WTC11 (cell line): Measurements from ENCODE around the gene ABAT. TPM values are rescaled to one million over a fixed set of nuclear protein-coding genes. Genes with fewer than 3 reads are reported as not detected.
"Not testable (repeated sequence)": the region's sequence is repeated elsewhere in the genome, so short reads cannot be mapped to it uniquely, and the experiment has no call there.

Experiments used
- ATAC-seq: fragments of 200-7000 bp; cut with Tn5 transposase; 2 replicates; pipeline ENCODE4 v1.10.0; 2021; ENCODE audit warnings: mild to moderate bottlenecking, moderate library complexity
- CTCF ChIA-PET: fragments of 300-600 bp; sonication (Branson Sonifier 250); formaldehyde crosslinking; loops from one replicate; lab custom pipeline; 2021; ENCODE audit warnings: antibody characterized with exemption; lab: Charles Lee
- POLR2A ChIA-PET: fragments of 350-600 bp; sonication (Branson Sonifier 250); formaldehyde crosslinking; loops from one replicate; lab custom pipeline; 2021; ENCODE audit warnings: antibody characterized with exemption; lab: Charles Lee
- DNase-seq: peaks from one replicate; pipeline ENCODE4 v3.0.0; 2021; ENCODE audit warnings: low spot score
- H3K27ac Mint-ChIP-seq: 2 replicates; pipeline ENCODE4 v1.8.0; 2021; ENCODE audit warnings: mixed read lengths
- H3K27me3 Mint-ChIP-seq: 2 replicates; pipeline ENCODE4 v1.8.0; 2021; ENCODE audit warnings: low read depth, mild to moderate bottlenecking, moderate library complexity, mixed read lengths
- H3K36me3 Mint-ChIP-seq: 2 replicates; pipeline ENCODE4 v1.8.0; 2021; ENCODE audit warnings: mixed read lengths
- H3K4me1 Mint-ChIP-seq: 2 replicates; pipeline ENCODE4 v1.8.0; 2022; ENCODE audit warnings: mixed read lengths
- H3K4me3 Mint-ChIP-seq: 2 replicates; pipeline ENCODE4 v1.8.0; 2021; ENCODE audit warnings: mild to moderate bottlenecking, moderate library complexity, mixed read lengths
- H3K9me3 Mint-ChIP-seq: 2 replicates; pipeline ENCODE4 v1.8.0; 2021; ENCODE audit warnings: mixed read lengths
- ATF2 ChIP-seq: sonication (generic); formaldehyde crosslinking; IDR thresholded peaks from 2 replicates; pipeline ENCODE4 v1.8.1; 2022; ENCODE audit warnings: low read depth, missing genetic modification reagents, borderline replicate concordance
- FOXJ3 ChIP-seq: sonication (generic); formaldehyde crosslinking; IDR thresholded peaks from 2 replicates; pipeline ENCODE4 v1.9.0; 2021; ENCODE audit warnings: missing genetic modification reagents, mild to moderate bottlenecking, borderline replicate concordance
- GRHL2 ChIP-seq: fragments of 250-450 bp; sonication (Bioruptor Pico); IDR thresholded peaks from 2 replicates; pipeline ENCODE4 v1.8.0; 2022; ENCODE audit warnings: mild to moderate bottlenecking, moderate library complexity; ENCODE audit not compliant: insufficient replicate concordance, severe bottlenecking
- NR1H2 ChIP-seq: sonication (generic); formaldehyde crosslinking; IDR thresholded peaks from 2 replicates; pipeline ENCODE4 v1.9.0; 2021; ENCODE audit warnings: mild to moderate bottlenecking, moderate library complexity, missing genetic modification reagents
- NR3C1 ChIP-seq: sonication (generic); formaldehyde crosslinking; conservative IDR thresholded peaks from 2 replicates; pipeline ENCODE4 v1.8.1; 2023; ENCODE audit warnings: low read depth, mild to moderate bottlenecking, missing genetic modification reagents
- PRRX2 ChIP-seq: fragments of 250-450 bp; sonication (Bioruptor Pico); IDR thresholded peaks from 2 replicates; pipeline ENCODE4 v1.8.0; 2021; ENCODE audit warnings: mild to moderate bottlenecking
- TP53 ChIP-seq: sonication (generic); formaldehyde crosslinking; IDR thresholded peaks from 2 replicates; pipeline ENCODE4 v1.8.1; 2023; ENCODE audit warnings: mild to moderate bottlenecking, missing genetic modification reagents
- ZNF219 ChIP-seq: sonication (generic); formaldehyde crosslinking; IDR thresholded peaks from 2 replicates; pipeline ENCODE4 v1.8.0; 2023; ENCODE audit warnings: missing genetic modification reagents, mild to moderate bottlenecking, borderline replicate concordance
- ZNF317 ChIP-seq: sonication (generic); formaldehyde crosslinking; IDR thresholded peaks from 2 replicates; pipeline ENCODE4 v1.8.1; 2023; ENCODE audit warnings: low read depth, mild to moderate bottlenecking, moderate library complexity, missing genetic modification reagents, borderline replicate concordance
- ZNF532 ChIP-seq: fragments of 250-450 bp; sonication (Bioruptor Pico); IDR thresholded peaks from 2 replicates; pipeline ENCODE4 v1.9.0; 2021; ENCODE audit warnings: mild to moderate bottlenecking, borderline replicate concordance
- total RNA-seq: library from RNA; stranded (reverse); gene quantifications from 3 replicates; pipeline ENCODE4 v1.2.3, GENCODE V29; 2021
- TF ChIP-seq, protein P1 (sequence below): sonication (generic); formaldehyde crosslinking; IDR thresholded peaks from 2 replicates; pipeline ENCODE4 v1.8.1; 2022; ENCODE audit warnings: mild to moderate bottlenecking, missing genetic modification reagents, moderate library complexity, borderline replicate concordance
- TF ChIP-seq, protein P2 (sequence below): fragments of 250-450 bp; sonication (Bioruptor Pico); IDR thresholded peaks from 2 replicates; pipeline ENCODE4 v1.9.0; 2021; ENCODE audit warnings: moderate library complexity, mild to moderate bottlenecking, inconsistent platforms, borderline replicate concordance
- TF ChIP-seq, protein P3 (sequence below): sonication (generic); formaldehyde crosslinking; conservative IDR thresholded peaks from 2 replicates; pipeline ENCODE4 v1.8.1; 2023; ENCODE audit warnings: mild to moderate bottlenecking, low read depth, missing genetic modification reagents, moderate library complexity
- TF ChIP-seq, protein P4 (sequence below): fragments of 200-600 bp; IDR thresholded peaks from 2 replicates; pipeline ENCODE4 v1.8.0; 2022; ENCODE audit warnings: antibody characterized with exemption

The ABAT gene
- total RNA-seq, 1 experiment from 2014 or later, result 6.6 TPM

DNA sequence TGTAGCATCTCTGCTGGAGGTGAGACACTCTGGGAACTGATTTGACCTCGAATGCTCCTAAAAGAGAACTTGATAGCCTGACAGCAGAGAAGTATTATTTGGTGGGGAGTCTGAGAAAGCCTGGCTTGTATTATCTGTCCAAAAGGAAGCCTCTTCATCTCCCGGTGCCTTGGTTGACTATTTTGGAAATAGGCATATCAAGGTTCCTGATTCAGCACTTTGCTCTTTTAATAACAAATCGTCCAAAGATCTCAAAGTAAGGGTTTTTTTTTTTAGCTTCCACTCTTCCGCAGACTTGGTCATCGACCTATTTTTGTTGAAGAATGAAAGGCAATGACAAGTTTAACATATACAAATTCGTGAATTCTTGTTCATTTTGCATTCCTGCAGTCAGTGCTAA, 108.3 kb downstream of the ABAT start:
- Mint-ChIP-seq H3K4me1 (no peaks in the 10 kb centered on the region), H3K36me3 (no peaks in the 10 kb centered on the region), H3K27ac (no peak overlapping the region), H3K27me3 (no peaks in the 10 kb centered on the region), H3K9me3 (no peaks in the 10 kb centered on the region), H3K4me3 (no peak overlapping the region)
- ChIA-PET POLR2A (no interaction called here), CTCF (interaction anchor here (1.4 kb wide), 1 partner anchor 154 kb away, joined by 3 read pairs; no protein-coding TSS in a partner anchor)
- TF ChIP-seq TP53, result no peak
- TF ChIP-seq, protein P1, sequence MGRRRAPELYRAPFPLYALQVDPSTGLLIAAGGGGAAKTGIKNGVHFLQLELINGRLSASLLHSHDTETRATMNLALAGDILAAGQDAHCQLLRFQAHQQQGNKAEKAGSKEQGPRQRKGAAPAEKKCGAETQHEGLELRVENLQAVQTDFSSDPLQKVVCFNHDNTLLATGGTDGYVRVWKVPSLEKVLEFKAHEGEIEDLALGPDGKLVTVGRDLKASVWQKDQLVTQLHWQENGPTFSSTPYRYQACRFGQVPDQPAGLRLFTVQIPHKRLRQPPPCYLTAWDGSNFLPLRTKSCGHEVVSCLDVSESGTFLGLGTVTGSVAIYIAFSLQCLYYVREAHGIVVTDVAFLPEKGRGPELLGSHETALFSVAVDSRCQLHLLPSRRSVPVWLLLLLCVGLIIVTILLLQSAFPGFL (CRISPR knock-in tag), result no peak
- TF ChIP-seq ZNF317 (CRISPR knock-in tag), result no peak
- TF ChIP-seq, protein P2, sequence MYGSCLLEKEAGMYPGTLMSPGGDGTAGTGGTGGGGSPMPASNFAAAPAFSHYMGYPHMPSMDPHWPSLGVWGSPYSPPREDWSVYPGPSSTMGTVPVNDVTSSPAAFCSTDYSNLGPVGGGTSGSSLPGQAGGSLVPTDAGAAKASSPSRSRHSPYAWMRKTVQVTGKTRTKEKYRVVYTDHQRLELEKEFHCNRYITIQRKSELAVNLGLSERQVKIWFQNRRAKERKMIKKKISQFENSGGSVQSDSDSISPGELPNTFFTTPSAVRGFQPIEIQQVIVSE (CRISPR knock-in tag), result no peak
- TF ChIP-seq, protein P3, sequence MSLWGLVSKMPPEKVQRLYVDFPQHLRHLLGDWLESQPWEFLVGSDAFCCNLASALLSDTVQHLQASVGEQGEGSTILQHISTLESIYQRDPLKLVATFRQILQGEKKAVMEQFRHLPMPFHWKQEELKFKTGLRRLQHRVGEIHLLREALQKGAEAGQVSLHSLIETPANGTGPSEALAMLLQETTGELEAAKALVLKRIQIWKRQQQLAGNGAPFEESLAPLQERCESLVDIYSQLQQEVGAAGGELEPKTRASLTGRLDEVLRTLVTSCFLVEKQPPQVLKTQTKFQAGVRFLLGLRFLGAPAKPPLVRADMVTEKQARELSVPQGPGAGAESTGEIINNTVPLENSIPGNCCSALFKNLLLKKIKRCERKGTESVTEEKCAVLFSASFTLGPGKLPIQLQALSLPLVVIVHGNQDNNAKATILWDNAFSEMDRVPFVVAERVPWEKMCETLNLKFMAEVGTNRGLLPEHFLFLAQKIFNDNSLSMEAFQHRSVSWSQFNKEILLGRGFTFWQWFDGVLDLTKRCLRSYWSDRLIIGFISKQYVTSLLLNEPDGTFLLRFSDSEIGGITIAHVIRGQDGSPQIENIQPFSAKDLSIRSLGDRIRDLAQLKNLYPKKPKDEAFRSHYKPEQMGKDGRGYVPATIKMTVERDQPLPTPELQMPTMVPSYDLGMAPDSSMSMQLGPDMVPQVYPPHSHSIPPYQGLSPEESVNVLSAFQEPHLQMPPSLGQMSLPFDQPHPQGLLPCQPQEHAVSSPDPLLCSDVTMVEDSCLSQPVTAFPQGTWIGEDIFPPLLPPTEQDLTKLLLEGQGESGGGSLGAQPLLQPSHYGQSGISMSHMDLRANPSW (CRISPR knock-in tag), result no peak
- no peak for TF ChIP-seq PRRX2 (CRISPR knock-in tag)
- TF ChIP-seq, protein P4, sequence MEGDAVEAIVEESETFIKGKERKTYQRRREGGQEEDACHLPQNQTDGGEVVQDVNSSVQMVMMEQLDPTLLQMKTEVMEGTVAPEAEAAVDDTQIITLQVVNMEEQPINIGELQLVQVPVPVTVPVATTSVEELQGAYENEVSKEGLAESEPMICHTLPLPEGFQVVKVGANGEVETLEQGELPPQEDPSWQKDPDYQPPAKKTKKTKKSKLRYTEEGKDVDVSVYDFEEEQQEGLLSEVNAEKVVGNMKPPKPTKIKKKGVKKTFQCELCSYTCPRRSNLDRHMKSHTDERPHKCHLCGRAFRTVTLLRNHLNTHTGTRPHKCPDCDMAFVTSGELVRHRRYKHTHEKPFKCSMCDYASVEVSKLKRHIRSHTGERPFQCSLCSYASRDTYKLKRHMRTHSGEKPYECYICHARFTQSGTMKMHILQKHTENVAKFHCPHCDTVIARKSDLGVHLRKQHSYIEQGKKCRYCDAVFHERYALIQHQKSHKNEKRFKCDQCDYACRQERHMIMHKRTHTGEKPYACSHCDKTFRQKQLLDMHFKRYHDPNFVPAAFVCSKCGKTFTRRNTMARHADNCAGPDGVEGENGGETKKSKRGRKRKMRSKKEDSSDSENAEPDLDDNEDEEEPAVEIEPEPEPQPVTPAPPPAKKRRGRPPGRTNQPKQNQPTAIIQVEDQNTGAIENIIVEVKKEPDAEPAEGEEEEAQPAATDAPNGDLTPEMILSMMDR, result no peak
- no peak for TF ChIP-seq ZNF219 (CRISPR knock-in tag)
- TF ChIP-seq ATF2, result no peak
- TF ChIP-seq, all 79 proteins: peak for 0
- DNase-seq, result no peak
- ATAC-seq, result no peak

- TF ChIP-seq ZNF532 (CRISPR knock-in tag) (no peak), NR3C1 (CRISPR knock-in tag) (no peak), ZNF317 (CRISPR knock-in tag) (no peak), NR1H2 (CRISPR knock-in tag) (no peak), FOXJ3 (CRISPR knock-in tag) (no peak), GRHL2 (CRISPR knock-in tag) (no peak)
- TF ChIP-seq, protein P3 (CRISPR knock-in tag), result no peak
- TF ChIP-seq, all 79 proteins: peak for 0
- POLR2A ChIA-PET, result no interaction called here
These were observed 111.0 kb downstream of the ABAT start for GRCh38 chr16:8785408-8785807.

GRCh38 chr16:8786316-8786715, 111.9 kb downstream of the ABAT start:
- H3K36me3 Mint-ChIP-seq, DNase-seq: not testable (repeated sequence)

More at GRCh38 chr16:8785408-8785807, 111.0 kb downstream of the ABAT start:
- no peaks in the 10 kb centered on the region for H3K9me3 Mint-ChIP-seq
- no peaks in the 10 kb centered on the region for H3K27me3 Mint-ChIP-seq
- ATAC-seq, result no peak
- H3K27ac Mint-ChIP-seq, result no peak overlapping the region
- CTCF ChIA-PET, result interaction anchor here (0.7 kb wide), 1 partner anchor 754 kb away, joined by 3 read pairs; no protein-coding TSS in a partner anchor
- H3K4me3 Mint-ChIP-seq, result no peak overlapping the region
- no peak for DNase-seq
- no peaks in the 10 kb centered on the region for H3K36me3 Mint-ChIP-seq
- H3K4me1 Mint-ChIP-seq, result no peaks in the 10 kb centered on the region

More at GRCh38 chr16:8786316-8786715, 111.9 kb downstream of the ABAT start:
- H3K4me3 Mint-ChIP-seq, H3K9me3 Mint-ChIP-seq, H3K4me1 Mint-ChIP-seq, H3K27ac Mint-ChIP-seq, H3K27me3 Mint-ChIP-seq, POLR2A ChIA-PET, ATAC-seq: not testable (repeated sequence)
- CTCF ChIA-PET, result interaction anchor here (0.9 kb wide), 1 partner anchor 134 kb away, joined by 4 read pairs; no protein-coding TSS in a partner anchor
